Spinal cord (tissue), 10 donors: ENCODE data around the gene TRIP13. TPM values are rescaled to one million over a fixed set of nuclear protein-coding genes. Genes with fewer than 3 reads are reported as not detected.

Experiments
- DNase-seq, 6 donors: peaks; one replicate each; pipeline versions ENCODE4 v3.0.0 to v3.0.0-alpha.2; 2013 to 2015; ENCODE audit warnings: low spot score in 6 of 6, low read depth in 4 of 6
- H3K27ac ChIP-seq: one replicate; pipeline ENCODE4 v1.5.1; 2013; ENCODE audit warnings: low read depth, low read length, control low read depth
- H3K27me3 ChIP-seq: one replicate; pipeline ENCODE4 v1.6.1; 2013; ENCODE audit warnings: low read length; ENCODE audit not compliant: control insufficient read depth, insufficient read depth
- H3K36me3 ChIP-seq: one replicate; pipeline ENCODE4 v1.6.1; 2013; ENCODE audit warnings: low read length; ENCODE audit not compliant: control insufficient read depth, insufficient read depth
- H3K4me1 ChIP-seq: one replicate; pipeline ENCODE4 v1.6.1; 2013; ENCODE audit warnings: low read length; ENCODE audit not compliant: control insufficient read depth, insufficient read depth
- H3K4me3 ChIP-seq: one replicate; pipeline ENCODE4 v1.5.1; 2013; ENCODE audit warnings: low read depth, low read length, control low read depth
- H3K9me3 ChIP-seq: one replicate; pipeline ENCODE4 v1.6.1; 2013; ENCODE audit warnings: low read length; ENCODE audit not compliant: control insufficient read depth, insufficient read depth
- WGBS: methylation state at CpG from one replicate; pipeline ENCODE4 v1.1.5; 2013; ENCODE audit warnings: missing lambda C conversion rate; ENCODE audit not compliant: insufficient coverage; 5-methylcytosine and 5-hydroxymethylcytosine counted together
- polyA plus RNA-seq, 2 donors: library from polyadenylated mRNA; unstranded; fragments of 120-200 nt; gene quantifications; one replicate each; pipeline ENCODE4 v1.2.1, GENCODE V29; 2013; ENCODE audit not compliant: insufficient read length in 2 of 2
- total RNA-seq, 2 donors: library from RNA; depleted of rRNA in 1 of 2; stranded (reverse); fragments of 120-200 nt in 1 of 2; fragments of >200 nt in 1 of 2; gene quantifications; one replicate each; pipeline versions ENCODE4 v1.2.3 to v1.2.4, GENCODE V29; 2013 to 2014
- donor health status: healthy.

Gene TRIP13
- total and polyA plus RNA-seq, 4 donors, result 5.8 to 10.4 (median 8.5) TPM

DNA sequence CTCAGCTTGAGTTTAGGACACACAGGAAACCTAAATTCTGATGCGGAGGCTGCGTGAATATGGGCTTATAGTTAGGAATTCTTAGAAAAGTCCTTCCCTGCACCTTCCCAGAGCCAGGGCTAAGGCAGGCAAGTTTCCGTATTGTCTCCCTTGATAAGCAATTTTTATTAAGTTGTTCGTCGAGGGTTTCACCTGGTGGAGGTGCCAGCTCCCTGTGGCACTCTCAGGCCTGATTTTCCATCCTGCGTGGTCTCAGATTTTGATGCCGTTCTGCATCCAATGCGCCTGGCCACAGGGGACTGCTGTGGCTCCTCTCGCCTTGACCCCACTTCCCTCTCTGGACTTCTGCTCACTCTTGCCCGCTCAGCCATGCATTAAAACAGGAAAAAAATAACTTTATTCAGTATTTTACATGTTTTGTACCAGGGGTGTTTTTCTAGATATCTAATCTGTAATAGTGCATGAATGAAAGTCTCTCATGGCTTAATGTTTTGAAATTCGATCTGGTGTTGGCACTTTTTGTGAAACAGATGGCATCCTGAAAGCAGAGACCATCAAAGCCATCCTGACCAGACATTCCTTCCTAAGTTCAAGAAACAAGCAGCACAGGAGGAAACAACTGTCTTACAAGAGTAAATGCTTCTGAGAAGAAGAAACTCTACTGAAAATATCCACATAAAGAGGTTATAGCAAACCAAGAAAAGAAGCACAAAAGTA is 50.7 kb downstream of the TRIP13 start:
- Histone ChIP-seq H3K27ac (no peak overlapping the region), H3K4me1 (peaks cover 32% of the 10 kb centered on the region), H3K9me3 (no peaks in the 10 kb centered on the region), H3K27me3 (peaks cover 12% of the 10 kb centered on the region), H3K36me3 (no peaks in the 10 kb centered on the region), H3K4me3 (no peak overlapping the region)
- DNase-seq, result no peak
- WGBS, result 78% methylated on average over 7 of the region's 11 CpGs

- H3K4me1 ChIP-seq, result peaks cover 39% of the 10 kb centered on the region
- H3K27me3 ChIP-seq, result peaks cover 13% of the 10 kb centered on the region
- no peak for DNase-seq
- WGBS, result 72% methylated on average over 7 of the region's 7 CpGs
- no peaks in the 10 kb centered on the region for H3K36me3 ChIP-seq
- H3K4me3 ChIP-seq, result no peak overlapping the region
- no peaks in the 10 kb centered on the region for H3K9me3 ChIP-seq
- H3K27ac ChIP-seq, result no peak overlapping the region
Measured at GRCh38 chr5:943918-944620, 51.4 kb downstream of the TRIP13 start.

DNA sequence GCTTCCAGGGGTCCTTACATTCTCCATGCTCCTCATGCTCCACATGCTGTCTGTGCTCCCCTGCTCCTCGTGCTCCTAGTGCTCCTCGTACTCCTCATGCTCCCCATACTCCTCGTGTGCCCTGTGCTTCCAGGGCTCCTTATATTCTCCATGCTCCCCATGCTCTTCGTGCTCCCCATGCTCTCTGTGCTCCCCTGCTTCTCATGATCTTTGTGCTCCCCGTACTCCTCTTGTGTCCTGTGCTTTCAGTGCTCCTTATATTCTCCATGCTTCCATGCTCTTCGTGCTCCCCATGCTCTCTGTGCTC is 51.9 kb downstream of the TRIP13 start:
- no peak for DNase-seq
- peaks cover 13% of the 10 kb centered on the region for H3K27me3 ChIP-seq
- H3K4me3 ChIP-seq, result no peak overlapping the region
- peaks cover 40% of the 10 kb centered on the region for H3K4me1 ChIP-seq
- no peaks in the 10 kb centered on the region for H3K36me3 ChIP-seq
- H3K9me3 ChIP-seq, result no peaks in the 10 kb centered on the region
- no peak overlapping the region for H3K27ac ChIP-seq
- WGBS, result 94% methylated on average over 6 of the region's 6 CpGs

GRCh38 chr5:944992-945685 is 52.5 kb downstream of the TRIP13 start:
- Histone ChIP-seq H3K4me3 (no peak overlapping the region), H3K36me3 (no peaks in the 10 kb centered on the region), H3K27me3 (peaks cover 13% of the 10 kb centered on the region), H3K4me1 (peaks cover 40% of the 10 kb centered on the region), H3K27ac (no peak overlapping the region), H3K9me3 (no peaks in the 10 kb centered on the region)
- 63% methylated on average over 10 of the region's 12 CpGs for WGBS
- no peak for DNase-seq

DNA sequence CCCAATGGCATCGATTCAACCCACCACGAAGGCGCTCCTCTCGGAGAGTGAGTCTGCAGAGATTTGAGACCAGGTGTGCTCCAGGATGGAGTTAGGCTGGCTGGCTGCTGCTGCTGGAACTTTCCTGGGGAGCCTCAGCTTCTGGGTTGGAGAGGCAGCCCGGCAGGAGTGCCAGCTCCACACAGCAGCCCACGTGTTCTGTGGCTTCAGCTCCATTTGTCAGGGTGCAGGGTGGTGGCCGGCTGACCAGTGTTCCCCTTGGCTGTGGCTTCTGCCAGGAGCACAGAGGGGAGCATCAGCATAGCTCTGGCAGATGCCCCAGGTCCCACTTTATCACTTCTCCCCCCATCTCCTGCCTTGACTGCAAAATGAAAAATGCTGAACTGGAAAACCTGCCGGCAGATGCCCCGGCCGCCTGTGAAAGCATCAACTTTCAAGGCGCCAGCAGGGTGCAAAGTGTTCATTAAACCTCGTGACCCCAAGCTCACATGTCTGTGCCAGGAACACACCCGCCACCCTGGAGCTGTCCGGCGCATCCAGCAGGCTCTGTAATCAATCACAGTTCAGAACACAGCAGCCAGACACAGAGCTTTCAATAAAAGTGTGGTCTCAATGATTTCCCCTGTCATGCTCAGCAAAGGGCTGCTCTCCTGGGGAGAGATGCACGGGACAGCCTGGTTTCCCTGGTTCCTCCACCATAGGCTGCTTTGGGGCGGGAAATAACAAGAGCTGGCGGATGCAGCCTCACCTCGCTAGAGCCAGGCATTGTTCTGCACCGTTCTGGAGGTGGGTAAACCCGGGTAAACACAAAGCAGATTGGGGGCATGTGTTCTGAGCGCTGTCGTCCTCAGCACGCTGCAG is 53.2 kb downstream of the TRIP13 start:
- Histone ChIP-seq H3K27me3 (peaks cover 13% of the 10 kb centered on the region), H3K9me3 (peaks cover 3% of the 10 kb centered on the region), H3K4me3 (peak overlapping the region; percentile 12), H3K27ac (no peak overlapping the region), H3K36me3 (no peaks in the 10 kb centered on the region), H3K4me1 (peaks cover 40% of the 10 kb centered on the region)
- 12% methylated on average over 23 of the region's 24 CpGs for WGBS
- DNase-seq, result peak in 2 of 6 donors; percentile 78 to 86

DNA sequence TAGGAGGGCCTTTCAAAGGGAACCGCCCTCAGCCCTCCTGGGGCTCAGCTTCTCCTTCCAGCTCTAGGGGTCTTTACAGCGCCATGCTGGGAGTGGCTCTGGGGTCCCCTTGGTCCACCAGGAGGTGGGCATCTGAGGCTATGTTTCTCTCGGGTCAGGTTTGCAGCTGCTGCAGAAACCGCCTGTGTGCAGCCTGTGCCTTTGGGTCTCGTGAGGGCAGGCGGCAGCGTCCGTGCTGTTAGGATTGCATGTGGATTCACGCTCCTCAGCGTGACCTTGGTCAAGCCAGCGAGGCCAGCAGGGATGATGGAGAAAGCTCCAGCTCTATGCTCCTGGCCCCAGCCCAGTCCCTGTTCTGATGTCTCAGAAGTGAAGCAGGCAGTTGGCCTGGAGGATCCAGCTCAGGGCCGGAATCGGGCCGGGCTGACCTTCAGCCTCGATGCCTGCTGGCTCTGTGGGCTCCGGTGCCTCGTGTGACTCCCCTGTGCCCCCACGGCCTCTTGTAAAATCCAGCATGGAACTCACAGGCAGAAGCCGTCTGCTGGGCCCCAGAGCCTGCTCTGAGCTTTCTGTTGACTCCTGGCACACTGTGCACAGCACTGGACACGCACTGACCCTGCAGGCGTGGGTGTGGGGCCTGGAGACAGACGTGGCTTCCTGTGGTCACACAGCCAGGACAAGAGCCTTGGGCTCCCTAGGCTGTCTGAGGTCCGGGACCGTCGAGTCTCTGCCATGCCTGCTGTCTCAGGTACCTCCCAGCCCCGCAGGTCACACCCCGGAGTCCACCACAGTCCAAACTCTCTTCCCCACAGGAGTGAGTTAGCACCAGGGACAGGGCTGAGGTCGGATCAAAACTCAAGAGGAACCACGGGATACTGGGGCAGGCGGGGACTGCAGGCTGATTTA is 54.3 kb downstream of the TRIP13 start:
- peak overlapping the region; percentile 7 for H3K27ac ChIP-seq
- peaks cover 13% of the 10 kb centered on the region for H3K27me3 ChIP-seq
- H3K36me3 ChIP-seq, result no peaks in the 10 kb centered on the region
- peaks cover 9% of the 10 kb centered on the region for H3K9me3 ChIP-seq
- DNase-seq, result no peak
- H3K4me1 ChIP-seq, result peaks cover 40% of the 10 kb centered on the region
- no peak overlapping the region for H3K4me3 ChIP-seq
- WGBS, result 63% methylated on average over 29 of the region's 30 CpGs

- H3K4me3 ChIP-seq, result no peak overlapping the region
- H3K4me1 ChIP-seq, result peaks cover 49% of the 10 kb centered on the region
- H3K9me3 ChIP-seq, result peaks cover 9% of the 10 kb centered on the region
- H3K27me3 ChIP-seq, result peaks cover 13% of the 10 kb centered on the region
- no peaks in the 10 kb centered on the region for H3K36me3 ChIP-seq
- H3K27ac ChIP-seq, result no peak overlapping the region
- WGBS, result 60% methylated on average over 11 of the region's 19 CpGs
- DNase-seq, result peak in 1 of 6 donors; percentile 43
Measured at GRCh38 chr5:947626-948471, 55.2 kb downstream of the TRIP13 start.

DNA sequence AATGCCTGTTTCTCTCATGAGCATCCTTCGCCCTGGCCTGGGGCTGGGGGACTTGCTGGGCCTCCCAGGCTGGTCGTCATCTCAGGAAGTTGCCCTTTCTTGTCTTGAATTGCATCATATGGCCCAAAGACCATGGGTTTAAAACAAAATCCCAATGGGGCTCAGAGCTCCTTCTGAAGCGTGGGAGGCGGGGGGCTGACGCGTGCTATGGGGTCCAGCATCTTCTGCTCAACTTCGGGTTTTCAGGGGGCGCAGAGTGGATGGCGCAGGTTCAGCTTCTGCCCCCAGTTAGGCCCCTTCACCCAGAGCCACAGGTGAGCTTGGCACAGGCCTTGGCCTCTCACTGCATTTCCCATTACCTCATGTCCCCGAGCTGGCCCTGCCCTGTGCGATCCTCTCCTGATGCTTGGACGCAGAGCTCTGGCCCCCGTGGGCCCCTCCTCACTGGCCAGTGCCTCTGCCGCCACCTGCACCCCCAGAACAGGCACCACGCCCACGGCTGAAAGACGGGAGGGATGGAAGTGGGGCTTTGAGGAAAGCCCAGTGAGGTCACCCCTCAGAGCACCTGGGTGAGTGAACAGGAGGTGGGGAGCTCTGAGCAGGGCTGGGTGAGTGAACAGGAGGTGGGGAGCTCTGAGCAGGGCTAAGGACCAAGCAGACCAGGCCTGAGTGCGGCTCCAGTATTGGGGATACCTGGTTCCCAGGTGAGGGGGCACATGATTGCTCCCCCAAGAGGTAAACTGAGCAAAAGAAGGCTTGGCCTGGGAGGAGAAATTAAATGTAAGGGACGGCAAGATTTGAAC is 56.0 kb downstream of the TRIP13 start:
- Histone ChIP-seq H3K27ac (no peak overlapping the region), H3K36me3 (no peaks in the 10 kb centered on the region), H3K4me3 (no peak overlapping the region), H3K27me3 (peaks cover 13% of the 10 kb centered on the region), H3K9me3 (peaks cover 9% of the 10 kb centered on the region), H3K4me1 (peaks cover 50% of the 10 kb centered on the region)
- no peak for DNase-seq
- 94% methylated on average over 19 of the region's 19 CpGs for WGBS
